Suprapubic skin (tissue), 4 donors: ENCODE data around the gene ST6GALNAC4.

Experiments used
- EP300 ChIP-seq: sonication (generic); formaldehyde crosslinking; IDR thresholded peaks from one replicate; pipeline ENCODE4 v1.6.1; 2017; ENCODE audit warnings: antibody characterized with exemption
- POLR2A ChIP-seq, 2 donors: fragments of 450-650 bp; IDR thresholded peaks; one replicate each; pipeline ENCODE4 v1.6.1; 2017; ENCODE audit warnings: antibody characterized with exemption in 2 of 2, mild to moderate bottlenecking in 2 of 2, moderate library complexity in 2 of 2
- POLR2AphosphoS5 ChIP-seq, 3 donors: sonication (generic); formaldehyde crosslinking; IDR thresholded peaks; one replicate each; pipeline ENCODE4 v1.6.1; 2017; ENCODE audit warnings: antibody characterized with exemption in 3 of 3
- TF ChIP-seq, protein P1 (sequence below), 2 donors: fragments of 200-600 bp in 1 of 2; fragments of 450-650 bp in 1 of 2; sonication (generic) in 1 of 2; IDR thresholded peaks; one replicate each; pipeline ENCODE4 v1.5.1; 2016 to 2019; ENCODE audit warnings: antibody characterized with exemption in 2 of 2, mild to moderate bottlenecking in 1 of 2, moderate library complexity in 1 of 2

DNA sequence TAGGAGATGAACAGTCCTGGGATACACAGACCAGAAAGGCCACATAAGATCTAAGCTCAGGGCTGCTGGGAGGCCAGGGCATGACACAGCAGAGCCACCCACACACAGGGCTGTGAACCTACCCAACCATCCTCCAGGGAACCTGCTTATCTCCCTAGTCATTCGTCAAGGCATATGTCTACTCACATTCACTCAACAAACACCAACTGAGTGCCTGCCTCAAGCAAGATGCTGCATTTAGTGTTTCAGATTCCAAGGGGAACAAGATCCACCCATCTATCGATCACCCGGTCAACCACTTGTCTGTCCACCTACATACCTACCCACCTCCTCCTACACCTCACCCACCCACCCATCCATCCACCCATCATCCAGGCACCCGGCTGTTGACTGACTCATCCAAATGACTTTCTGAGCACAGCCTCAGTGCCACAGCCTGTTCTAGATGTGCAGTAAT lies 19.0 kb upstream of the ST6GALNAC4 start:
- TF ChIP-seq, protein P1, sequence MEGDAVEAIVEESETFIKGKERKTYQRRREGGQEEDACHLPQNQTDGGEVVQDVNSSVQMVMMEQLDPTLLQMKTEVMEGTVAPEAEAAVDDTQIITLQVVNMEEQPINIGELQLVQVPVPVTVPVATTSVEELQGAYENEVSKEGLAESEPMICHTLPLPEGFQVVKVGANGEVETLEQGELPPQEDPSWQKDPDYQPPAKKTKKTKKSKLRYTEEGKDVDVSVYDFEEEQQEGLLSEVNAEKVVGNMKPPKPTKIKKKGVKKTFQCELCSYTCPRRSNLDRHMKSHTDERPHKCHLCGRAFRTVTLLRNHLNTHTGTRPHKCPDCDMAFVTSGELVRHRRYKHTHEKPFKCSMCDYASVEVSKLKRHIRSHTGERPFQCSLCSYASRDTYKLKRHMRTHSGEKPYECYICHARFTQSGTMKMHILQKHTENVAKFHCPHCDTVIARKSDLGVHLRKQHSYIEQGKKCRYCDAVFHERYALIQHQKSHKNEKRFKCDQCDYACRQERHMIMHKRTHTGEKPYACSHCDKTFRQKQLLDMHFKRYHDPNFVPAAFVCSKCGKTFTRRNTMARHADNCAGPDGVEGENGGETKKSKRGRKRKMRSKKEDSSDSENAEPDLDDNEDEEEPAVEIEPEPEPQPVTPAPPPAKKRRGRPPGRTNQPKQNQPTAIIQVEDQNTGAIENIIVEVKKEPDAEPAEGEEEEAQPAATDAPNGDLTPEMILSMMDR (IDR thresholded peaks at IDR 0.05), result no peak
- TF ChIP-seq POLR2AphosphoS5 (IDR thresholded peaks at IDR 0.05), result no peak
- TF ChIP-seq EP300, result no peak
- no peak for TF ChIP-seq POLR2A (IDR thresholded peaks at IDR 0.05)
